IMR-90 (cell line): ENCODE data around the gene ARHGAP21. TPM values are rescaled to one million over a fixed set of nuclear protein-coding genes. Genes with fewer than 3 reads are reported as not detected.

Experiments used
- ATAC-seq: fragments of 200-7000 bp; cut with Tn5 transposase; 2 replicates; pipeline ENCODE4 v1.9.1; 2020; ENCODE audit warnings: low read depth, mild to moderate bottlenecking, moderate library complexity
- BruUV-seq: library from RNA; stranded (reverse); fragments of 400-500 nt; replicated peaks from 2 replicates; lab custom pipeline; 2021; lab: Mats Ljungman, UMichigan
- CTCF ChIA-PET: fragments of 300-600 bp; formaldehyde crosslinking; extraction: SDS; loops from one replicate; lab custom pipeline; 2021; ENCODE audit warnings: antibody characterized with exemption; lab: Yijun Ruan, JAX
- POLR2A ChIA-PET: fragments of 300-600 bp; sonication (Branson Sonifier 250); formaldehyde crosslinking; loops from one replicate; lab custom pipeline; 2022; ENCODE audit warnings: antibody characterized with exemption; ENCODE audit not compliant: unreplicated experiment; lab: Charles Lee
- DNase-seq: peaks from one replicate; pipeline ENCODE4 v3.0.0; 2013
- H2AFZ ChIP-seq: replicated peaks from 2 replicates; pipeline ENCODE3; 2013; ENCODE audit warnings: low read length, mild to moderate bottlenecking; ENCODE audit not compliant: poor library complexity
- H2AK5ac ChIP-seq: 2 replicates; pipeline ENCODE4 v1.6.1; 2013; ENCODE audit warnings: low read depth, low read length, inconsistent platforms
- H2AK9ac ChIP-seq: replicated peaks from 2 replicates; pipeline ENCODE3; 2013; ENCODE audit warnings: mild to moderate bottlenecking, low read depth, low read length, moderate library complexity; ENCODE audit not compliant: poor library complexity
- H2BK120ac ChIP-seq: 2 replicates; pipeline ENCODE4 v1.6.1; 2013; ENCODE audit warnings: low read depth, low read length, inconsistent platforms
- H2BK15ac ChIP-seq: 3 replicates; pipeline ENCODE4 v1.6.1; 2013; ENCODE audit warnings: low read depth, low read length, inconsistent platforms
- H2BK20ac ChIP-seq: 2 replicates; pipeline ENCODE4 v1.6.1; 2013; ENCODE audit warnings: low read depth, mild to moderate bottlenecking, inconsistent platforms, low read length, moderate library complexity
- H2BK5ac ChIP-seq: 2 replicates; pipeline ENCODE4 v1.6.1; 2013; ENCODE audit warnings: mild to moderate bottlenecking, low read depth, low read length, inconsistent platforms; ENCODE audit not compliant: poor library complexity, severe bottlenecking
- H3K14ac ChIP-seq: replicated peaks from 2 replicates; pipeline ENCODE4 v1.6.1; 2013; ENCODE audit warnings: low read depth, low read length, inconsistent platforms
- H3K18ac ChIP-seq: 2 replicates; pipeline ENCODE4 v1.6.1; 2013; ENCODE audit warnings: low read depth, low read length, control low read depth
- H3K23ac ChIP-seq: 2 replicates; pipeline ENCODE4 v1.6.1; 2013; ENCODE audit warnings: low read depth, low read length, inconsistent platforms
- H3K27ac ChIP-seq: 2 replicates; pipeline ENCODE4 v1.5.1; 2013; ENCODE audit warnings: mild to moderate bottlenecking, control low read depth, low read length; ENCODE audit not compliant: insufficient read depth
- H3K27me3 ChIP-seq: 2 replicates; pipeline ENCODE4 v1.6.1; 2013; ENCODE audit warnings: low read length; ENCODE audit not compliant: control insufficient read depth, insufficient read depth
- H3K36me3 ChIP-seq: 2 replicates; pipeline ENCODE4 v1.6.1; 2013; ENCODE audit warnings: low read length, mixed read lengths; ENCODE audit not compliant: control insufficient read depth, insufficient read depth
- H3K4ac ChIP-seq: 2 replicates; pipeline ENCODE4 v1.6.1; 2013; ENCODE audit warnings: low read depth, low read length, inconsistent platforms
- H3K4me1 ChIP-seq: 2 replicates; pipeline ENCODE4 v1.6.1; 2013; ENCODE audit warnings: low read length, mixed read lengths; ENCODE audit not compliant: control insufficient read depth, insufficient read depth
- H3K4me2 ChIP-seq: 2 replicates; pipeline ENCODE4 v1.6.1; 2013; ENCODE audit warnings: low read depth, mild to moderate bottlenecking, control low read depth, low read length, moderate library complexity
- H3K4me3 ChIP-seq: 2 replicates; pipeline ENCODE4 v1.5.1; 2013; ENCODE audit warnings: low read depth, mild to moderate bottlenecking, control low read depth, low read length, moderate library complexity; ENCODE audit not compliant: insufficient read depth
- H3K56ac ChIP-seq: 2 replicates; pipeline ENCODE4 v1.6.1; 2013; ENCODE audit warnings: low read length, inconsistent platforms; ENCODE audit not compliant: insufficient read depth; ENCODE audit errors: extremely low read depth
- H3K79me1 ChIP-seq, 2 experiments: 2 replicates each; pipeline ENCODE4 v1.6.1; 2013; ENCODE audit warnings: low read length in 2 of 2, inconsistent platforms in 1 of 2, low read depth in 1 of 2
- H3K9ac ChIP-seq: 2 replicates; pipeline ENCODE4 v1.6.1; 2013; ENCODE audit warnings: low read depth, low read length, control low read depth
- H3K9me1 ChIP-seq: 2 replicates; pipeline ENCODE4 v1.6.1; 2013; ENCODE audit warnings: low read length, inconsistent platforms; ENCODE audit not compliant: insufficient read depth
- H3K9me3 ChIP-seq: 2 replicates; pipeline ENCODE4 v1.6.1; 2013; ENCODE audit warnings: low read length; ENCODE audit not compliant: control insufficient read depth, insufficient read depth
- H4K20me1 ChIP-seq: 2 replicates; pipeline ENCODE4 v1.6.1; 2013; ENCODE audit warnings: low read length, inconsistent platforms; ENCODE audit not compliant: insufficient read depth
- H4K5ac ChIP-seq: 2 replicates; pipeline ENCODE4 v1.6.1; 2013; ENCODE audit warnings: mild to moderate bottlenecking, low read depth, low read length, control low read depth
- H4K8ac ChIP-seq, 2 experiments: 2 replicates each; pipeline ENCODE4 v1.6.1; 2013; ENCODE audit warnings: low read depth in 2 of 2, low read length in 2 of 2, control low read depth in 1 of 2, inconsistent platforms in 1 of 2
- H4K91ac ChIP-seq: 2 replicates; pipeline ENCODE4 v1.6.1; 2013; ENCODE audit warnings: low read depth, low read length, inconsistent platforms; ENCODE audit not compliant: insufficient read depth
- CEBPB ChIP-seq: IDR thresholded peaks from 2 replicates; pipeline ENCODE4 v1.6.1; 2012; ENCODE audit warnings: low read depth, low read length, improper control_type of control experiment
- ELK1 ChIP-seq: fragments of 150-350 bp; IDR thresholded peaks from 2 replicates; pipeline ENCODE4 v1.6.1; 2016; ENCODE audit warnings: low read depth, mild to moderate bottlenecking, low read length, moderate library complexity, borderline replicate concordance
- POLR2A ChIP-seq: IDR thresholded peaks from 2 replicates; pipeline ENCODE4 v1.6.1; 2012; ENCODE audit warnings: mild to moderate bottlenecking, low read depth, low read length
- USF2 ChIP-seq: fragments of 150-350 bp; IDR thresholded peaks from 2 replicates; pipeline ENCODE4 v1.6.1; 2017; ENCODE audit warnings: mild to moderate bottlenecking, antibody characterized with exemption, low read length, low read depth
- WGBS, 2 experiments: methylation state at CpG; one replicate each; pipeline versions ENCODE4 v1.1.5 to v1.1.7; 2013; ENCODE audit warnings: missing lambda C conversion rate in 2 of 2; ENCODE audit not compliant: insufficient read length in 1 of 2; ENCODE audit errors: extremely low coverage in 2 of 2; 5-methylcytosine and 5-hydroxymethylcytosine counted together
- dilution Hi-C: fragments of 300-500 bp; cut with HindIII; formaldehyde crosslinking; loops from one replicate; pipeline ENCODE4 v1.14.3; 2018; ENCODE audit warnings: low sequenced_read_pairs; ENCODE audit not compliant: unreplicated experiment
- in situ Hi-C: fragments of 300-500 bp; cut with MboI; formaldehyde crosslinking; loops from 3 replicates; pipeline ENCODE4 v1.14.3; 2019; ENCODE audit warnings: low sequenced_read_pairs, inconsistent platforms, mixed read lengths
- intact Hi-C: fragments of 100-400 bp; cut with micrococcal nuclease; formaldehyde crosslinking; loops from 2 replicates; pipeline ENCODE4 v1.10.0; 2022
- polyA plus RNA-seq, 3 experiments: library from polyadenylated mRNA; depleted of rRNA; stranded (reverse); fragments of >200 nt; gene quantifications; 2 replicates each; pipeline ENCODE4 v1.2.3, GENCODE V29; 2012; ENCODE audit warnings: low replicate concordance in 1 of 3
- total RNA-seq: library from RNA; depleted of rRNA; stranded (reverse); fragments of >200 nt; gene quantifications from 2 replicates; pipeline ENCODE4 v1.2.3, GENCODE V29; 2012

Gene ARHGAP21
- total and polyA plus RNA-seq, 2 of the 4 experiments (the other 2 are of a cell fraction): 43.3 to 94.3 TPM

GRCh38 chr10:24669285-24669852, 54.3 kb downstream of the ARHGAP21 start:
- Histone ChIP-seq H2BK20ac (no peak overlapping the region), H2AFZ (no peak overlapping the region), H2AK9ac (no peak overlapping the region), H3K4ac (no peak overlapping the region), H3K79me1 (peaks cover 22 to 55% of the 10 kb centered on the region in 2 experiments), H3K56ac (no peak overlapping the region), H3K14ac (no peak overlapping the region), H3K18ac (no peak overlapping the region), H3K9me3 (no peaks in the 10 kb centered on the region), H4K91ac (no peak overlapping the region), H3K36me3 (peaks cover 10% of the 10 kb centered on the region), H4K8ac (no peak overlapping the region), H2BK120ac (no peak overlapping the region), H3K27ac (no peak overlapping the region), H3K4me2 (no peak overlapping the region), H2BK15ac (no peak overlapping the region), H3K27me3 (no peaks in the 10 kb centered on the region), H3K4me1 (no peaks in the 10 kb centered on the region), H2AK5ac (no peak overlapping the region), H3K4me3 (no peak overlapping the region), H4K20me1 (peaks cover 30% of the 10 kb centered on the region), H3K9ac (no peak overlapping the region), H3K9me1 (peaks cover 12% of the 10 kb centered on the region), H4K5ac (no peak overlapping the region), H3K23ac (no peak overlapping the region), H2BK5ac (no peak overlapping the region)
- intact Hi-C loops: no loop called here
- in situ Hi-C loops: no loop called here
- no peak for TF ChIP-seq POLR2A
- TF ChIP-seq USF2: no peak
- peak; percentile 82 for TF ChIP-seq CEBPB
- no peak for TF ChIP-seq ELK1
- ChIA-PET CTCF (interaction anchor here (1.5 kb wide), 1 partner anchor 52 kb away, joined by 3 read pairs; no protein-coding TSS in a partner anchor), POLR2A (no interaction called here)
- ATAC-seq (no peak), DNase-seq (no peak)
- BruUV-seq: no TSS peak
- dilution Hi-C loops: no loop called here
- no CpG with 5 or more reads among the region's 6 CpGs for WGBS, 2 experiments
